ENCODE measurements around the gene APOL5. TPM values are rescaled to one million over a fixed set of nuclear protein-coding genes. Genes with fewer than 3 reads are reported as not detected.

APOL5 gene
- total RNA-seq, 1 donor from 2014 or later, result not detected

DNA sequence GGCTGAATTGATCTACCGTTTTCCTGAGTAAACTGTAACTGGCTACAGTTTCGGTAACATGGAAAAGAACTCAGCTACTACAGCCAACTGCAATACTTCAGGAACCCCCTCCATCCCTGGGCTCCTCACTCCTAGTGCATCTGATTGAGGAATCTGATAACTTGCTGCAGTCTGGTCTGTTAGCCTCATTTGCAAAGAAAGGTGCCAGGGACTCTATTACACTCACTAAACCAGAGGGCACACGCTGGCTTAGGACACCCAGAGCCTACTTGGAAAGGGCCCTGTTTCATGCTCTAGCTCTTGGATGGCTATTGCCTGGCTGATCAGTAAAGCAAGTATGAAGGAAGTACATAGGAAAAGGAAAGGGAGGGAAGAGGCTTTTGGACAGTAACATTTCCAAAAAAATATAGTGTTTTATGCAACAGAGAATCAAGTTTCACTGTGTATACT is 22.3 kb downstream of the APOL5 start:
- no peak overlapping the region for H3K4me3 ChIP-seq (ENCODE audit: insufficient read depth, low read depth, low read length)

GRCh38 chr22:35740616-35741015 is 22.9 kb downstream of the APOL5 start:
- Histone ChIP-seq H3K4me1 (ENCODE audit: insufficient read depth, low read length) (peaks cover 26% of the 10 kb centered on the region), H3K9me3 (ENCODE audit: insufficient read depth, low read depth, low read length) (no peaks in the 10 kb centered on the region), H4K20me1 (ENCODE audit: insufficient read depth, low read length) (peaks cover 21% of the 10 kb centered on the region), H3K79me2 (ENCODE audit: insufficient read depth, low read length) (no peaks in the 10 kb centered on the region), H3K4me2 (ENCODE audit: low read length) (no peak overlapping the region), H3K9ac (ENCODE audit: low read length) (no peak overlapping the region), H3K36me3 (ENCODE audit: insufficient read depth, low read length) (peaks cover 22% of the 10 kb centered on the region), H3K27ac (ENCODE audit: low read depth, low read length) (no peak overlapping the region), H3K4me3 (ENCODE audit: insufficient read depth, low read depth, low read length) (no peak overlapping the region), H2AFZ (ENCODE audit: low read depth, low read length) (no peak overlapping the region), H3K27me3 (ENCODE audit: insufficient read depth, low read length) (no peaks in the 10 kb centered on the region)
- FAIRE-seq (no peak), DNase-seq (ENCODE audit: low read depth) (no peak)
- Mint-ChIP-seq H3K4me3 (ENCODE audit: unreplicated experiment) (no peak overlapping the region), H3K27me3 (ENCODE audit: low read depth, unreplicated experiment) (no peaks in the 10 kb centered on the region), H3K27ac (ENCODE audit: unreplicated experiment) (no peak overlapping the region), H3K9me3 (ENCODE audit: unreplicated experiment) (no peaks in the 10 kb centered on the region), H3K4me1 (ENCODE audit: low read depth, unreplicated experiment) (peaks cover 25% of the 10 kb centered on the region), H3K36me3 (ENCODE audit: low read depth, unreplicated experiment) (peaks cover 26% of the 10 kb centered on the region)
- no peak for TF ChIP-seq EZH2 (IDR thresholded peaks at IDR 0.05; ENCODE audit: insufficient read depth, low read length)
- no peak for TF ChIP-seq CTCF (IDR thresholded peaks at IDR 0.05; ENCODE audit: insufficient read depth, low read depth, low read length)

More for the DNA sequence above, 22.3 kb downstream of the APOL5 start:
- Mint-ChIP-seq H3K27me3 (ENCODE audit: low read depth, unreplicated experiment) (no peaks in the 10 kb centered on the region), H3K36me3 (ENCODE audit: low read depth, unreplicated experiment) (peaks cover 28% of the 10 kb centered on the region), H3K9me3 (ENCODE audit: unreplicated experiment) (no peaks in the 10 kb centered on the region), H3K4me3 (ENCODE audit: unreplicated experiment) (no peak overlapping the region), H3K4me1 (ENCODE audit: low read depth, unreplicated experiment) (peaks cover 25% of the 10 kb centered on the region), H3K27ac (ENCODE audit: unreplicated experiment) (no peak overlapping the region)
- no peak overlapping the region for H2AFZ ChIP-seq (ENCODE audit: low read depth, low read length)
- no peak for DNase-seq (ENCODE audit: low read depth)
- H3K79me2 ChIP-seq (ENCODE audit: insufficient read depth, low read length), result no peaks in the 10 kb centered on the region
- no peak overlapping the region for H3K27ac ChIP-seq (ENCODE audit: low read depth, low read length)
- H3K36me3 ChIP-seq (ENCODE audit: insufficient read depth, low read length), result peaks cover 15% of the 10 kb centered on the region
- peaks cover 26% of the 10 kb centered on the region for H3K4me1 ChIP-seq (ENCODE audit: insufficient read depth, low read length)
- TF ChIP-seq EZH2 (IDR thresholded peaks at IDR 0.05; ENCODE audit: insufficient read depth, low read length) (no peak), CTCF (IDR thresholded peaks at IDR 0.05; ENCODE audit: insufficient read depth, low read depth, low read length) (no peak)
- H3K27me3 ChIP-seq (ENCODE audit: insufficient read depth, low read length), result no peaks in the 10 kb centered on the region
- FAIRE-seq, result no peak
- no peak overlapping the region for H3K4me2 ChIP-seq (ENCODE audit: low read length)
- peaks cover 21% of the 10 kb centered on the region for H4K20me1 ChIP-seq (ENCODE audit: insufficient read depth, low read length)
- H3K9me3 ChIP-seq (ENCODE audit: insufficient read depth, low read depth, low read length), result no peaks in the 10 kb centered on the region
- no peak overlapping the region for H3K9ac ChIP-seq (ENCODE audit: low read length)

GRCh38 chr22:35742342-35743100 is 24.8 kb downstream of the APOL5 start:
- H3K79me2 ChIP-seq (ENCODE audit: insufficient read depth, low read length), result no peaks in the 10 kb centered on the region
- no peaks in the 10 kb centered on the region for H3K27me3 ChIP-seq (ENCODE audit: insufficient read depth, low read length)
- peak overlapping the region; percentile 74 for H3K4me2 ChIP-seq (ENCODE audit: low read length)
- no peaks in the 10 kb centered on the region for H3K9me3 ChIP-seq (ENCODE audit: insufficient read depth, low read depth, low read length)
- peaks cover 33% of the 10 kb centered on the region for H3K4me1 ChIP-seq (ENCODE audit: insufficient read depth, low read length)
- peaks cover 28% of the 10 kb centered on the region for H4K20me1 ChIP-seq (ENCODE audit: insufficient read depth, low read length)
- no peak overlapping the region for H2AFZ ChIP-seq (ENCODE audit: low read depth, low read length)
- Mint-ChIP-seq H3K36me3 (ENCODE audit: low read depth, unreplicated experiment) (peaks cover 21% of the 10 kb centered on the region), H3K4me3 (ENCODE audit: unreplicated experiment) (peak overlapping the region; percentile 27), H3K27ac (ENCODE audit: unreplicated experiment) (peak overlapping the region; percentile 70), H3K9me3 (ENCODE audit: unreplicated experiment) (no peaks in the 10 kb centered on the region), H3K27me3 (ENCODE audit: low read depth, unreplicated experiment) (no peaks in the 10 kb centered on the region), H3K4me1 (ENCODE audit: low read depth, unreplicated experiment) (peaks cover 30% of the 10 kb centered on the region)
- DNase-seq (ENCODE audit: low read depth), result peak; percentile 85
- peak overlapping the region; percentile 93 for H3K27ac ChIP-seq (ENCODE audit: low read depth, low read length)
- peak; percentile 93 for FAIRE-seq
- TF ChIP-seq EZH2 (IDR thresholded peaks at IDR 0.05; ENCODE audit: insufficient read depth, low read length) (no peak), CTCF (IDR thresholded peaks at IDR 0.05; ENCODE audit: insufficient read depth, low read depth, low read length) (no peak)
- peak overlapping the region; percentile 79 for H3K9ac ChIP-seq (ENCODE audit: low read length)
- peak overlapping the region; percentile 9 for H3K4me3 ChIP-seq (ENCODE audit: insufficient read depth, low read depth, low read length)
- H3K36me3 ChIP-seq (ENCODE audit: insufficient read depth, low read length), result peaks cover 30% of the 10 kb centered on the region

Data from astrocyte (in vitro differentiated cells and primary cell).